Non-pigmented ciliary epithelial cell (primary cell): ENCODE measurements around the gene TMEM131.

Experiments
- DNase-seq: peaks from one replicate; pipeline ENCODE4 v3.0.0-alpha.2; 2010; ENCODE audit warnings: low read depth

TMEM131 gene

DNA sequence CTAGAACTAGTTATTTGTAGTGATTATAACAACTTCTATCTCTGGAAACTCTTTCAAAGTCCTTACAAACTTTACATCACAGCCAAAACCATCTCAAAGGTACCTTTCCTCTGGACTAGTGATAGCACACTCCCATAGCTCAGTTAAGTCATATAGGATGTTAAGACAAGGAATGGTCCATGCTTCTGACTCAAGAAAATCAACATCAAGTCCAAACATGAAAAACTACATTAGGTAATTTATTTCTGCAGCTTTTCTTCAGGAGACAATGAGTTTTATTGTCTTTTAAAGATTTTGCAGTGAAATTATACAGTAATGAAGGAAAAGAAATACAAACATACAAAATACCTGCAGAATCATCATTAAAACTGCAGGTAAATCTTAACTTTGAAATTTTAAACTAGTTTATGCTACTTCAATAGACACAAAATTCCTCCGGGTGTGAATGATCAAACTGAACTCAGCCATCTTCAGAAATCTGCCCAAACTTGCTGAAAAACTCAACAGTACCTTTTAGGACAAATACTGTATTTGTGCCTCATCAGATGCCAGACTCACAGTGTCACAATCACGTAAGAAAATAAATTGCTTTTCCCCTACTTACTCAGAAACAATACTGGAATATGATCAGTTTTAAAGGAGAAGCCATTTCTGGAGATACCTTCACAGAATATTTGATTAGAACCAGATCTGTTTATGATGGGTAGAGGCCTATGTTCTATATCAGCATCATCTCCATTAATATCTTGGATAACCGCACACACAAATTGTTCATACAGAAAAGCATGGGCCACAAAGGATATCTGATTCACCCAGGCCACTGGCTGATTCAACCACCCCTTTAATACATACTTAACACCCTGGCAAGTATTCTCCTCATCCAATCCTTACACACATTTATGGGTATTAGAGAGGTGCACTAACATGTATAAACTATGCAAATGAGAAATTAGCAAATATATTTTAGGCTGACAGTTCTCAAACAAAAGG is 2.6 kb downstream of the TMEM131 start:
- no peak for DNase-seq

DNA sequence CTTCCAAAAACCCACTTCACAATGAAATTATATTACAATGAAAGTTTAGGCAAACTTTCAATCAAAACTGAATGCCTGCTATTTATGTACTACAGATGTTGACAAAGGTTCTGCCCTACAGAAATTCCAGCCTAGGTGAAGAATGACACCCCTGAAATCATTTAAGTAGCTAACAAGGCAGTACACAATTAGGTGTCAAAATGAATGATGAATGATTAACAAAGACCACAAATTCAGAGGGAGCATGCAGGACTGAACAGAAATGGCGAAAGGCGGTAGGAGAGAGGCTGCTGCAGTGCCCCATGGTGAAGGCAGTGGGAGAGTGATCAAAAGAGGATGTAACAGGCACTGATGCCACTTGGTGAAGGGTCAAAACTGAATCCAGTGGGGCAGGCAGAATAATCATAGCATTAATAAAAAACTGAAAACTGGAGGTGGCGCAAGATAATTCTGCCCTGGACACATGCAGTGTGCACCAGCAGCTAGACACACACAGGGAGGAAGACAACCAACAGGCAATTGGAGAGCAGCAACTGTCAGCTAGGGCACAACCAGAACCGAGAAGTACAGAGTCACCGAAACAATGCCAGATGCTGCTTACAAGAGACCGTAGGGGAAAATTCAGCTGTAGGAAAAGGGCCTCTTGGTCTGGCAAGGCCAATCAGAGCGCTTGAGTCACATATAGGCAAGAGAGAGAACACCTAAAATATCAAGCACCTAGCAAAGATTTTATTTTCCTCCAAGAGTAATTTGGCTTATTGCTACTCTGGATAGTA is 4.5 kb downstream of the TMEM131 start:
- no peak for DNase-seq

- DNase-seq: no peak
Measured at GRCh38 chr2:97988722-97989121, 7.0 kb downstream of the TMEM131 start.

DNA sequence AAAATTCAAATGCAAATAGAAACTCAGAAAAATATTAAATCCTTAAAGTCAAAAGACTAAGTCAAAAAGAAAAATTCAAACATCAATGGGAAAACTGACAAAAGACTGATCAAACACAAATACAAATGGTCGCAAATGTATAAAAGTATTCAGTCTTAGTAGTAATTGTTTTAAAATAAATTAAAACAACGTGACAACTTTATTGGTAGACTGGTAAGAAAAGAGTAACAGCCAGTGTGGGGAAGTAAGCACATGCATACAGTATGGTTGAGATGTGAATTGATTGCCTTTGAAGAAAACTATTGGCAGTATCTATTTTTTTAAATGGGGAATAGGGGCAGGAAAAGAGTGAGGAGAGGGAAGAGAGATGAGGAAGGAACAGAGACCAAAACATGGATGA is 9.8 kb downstream of the TMEM131 start:
- DNase-seq: no peak

DNA sequence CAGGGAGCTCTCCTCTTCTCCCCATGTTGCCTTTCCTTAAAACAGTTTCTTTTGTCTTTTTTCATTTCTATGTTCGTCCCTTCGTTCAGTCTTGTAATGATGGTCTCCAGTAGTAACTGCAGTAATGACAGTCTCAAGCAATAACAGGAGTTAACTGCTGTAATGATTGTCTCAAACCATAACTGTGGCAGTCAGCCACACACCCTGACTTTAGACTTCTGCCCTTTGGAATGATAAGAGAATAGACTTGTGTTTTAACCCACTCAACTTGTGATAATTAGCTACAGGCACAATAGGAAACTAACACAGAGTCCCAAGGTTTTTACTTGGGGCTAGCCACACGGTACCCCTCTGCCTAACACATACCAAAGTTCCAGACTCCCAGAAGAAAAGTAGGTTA is 12.1 kb downstream of the TMEM131 start:
- no peak for DNase-seq

DNA sequence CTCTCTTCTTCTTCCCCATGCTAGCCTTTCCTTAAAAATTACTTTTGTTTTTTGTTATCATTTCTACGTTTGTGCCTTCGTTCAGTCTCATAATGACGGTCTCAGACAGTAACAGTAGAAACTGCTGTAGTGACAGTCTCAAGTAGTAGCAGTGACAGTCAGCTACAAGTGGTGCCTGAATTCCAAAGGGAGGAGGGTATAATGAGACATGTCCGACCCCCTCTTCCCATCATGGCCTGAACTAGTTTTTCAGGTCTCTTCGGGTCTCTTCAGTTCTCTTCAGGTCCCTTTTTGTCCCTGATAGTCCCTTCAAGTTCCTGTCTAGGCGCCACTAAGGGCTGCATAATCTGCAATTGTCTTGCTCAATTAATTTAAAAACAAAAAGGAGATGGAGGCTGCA is 12.6 kb downstream of the TMEM131 start:
- no peak for DNase-seq

GRCh38 chr2:97982621-97983020 is 13.1 kb downstream of the TMEM131 start:
- DNase-seq: no peak

- no peak for DNase-seq
Measured at GRCh38 chr2:97981961-97982360, 13.8 kb downstream of the TMEM131 start.

GRCh38 chr2:97979904-97980303 is 15.8 kb downstream of the TMEM131 start:
- no peak for DNase-seq

- no peak for DNase-seq
Measured at GRCh38 chr2:97974471-97974870, 21.3 kb downstream of the TMEM131 start.

DNA sequence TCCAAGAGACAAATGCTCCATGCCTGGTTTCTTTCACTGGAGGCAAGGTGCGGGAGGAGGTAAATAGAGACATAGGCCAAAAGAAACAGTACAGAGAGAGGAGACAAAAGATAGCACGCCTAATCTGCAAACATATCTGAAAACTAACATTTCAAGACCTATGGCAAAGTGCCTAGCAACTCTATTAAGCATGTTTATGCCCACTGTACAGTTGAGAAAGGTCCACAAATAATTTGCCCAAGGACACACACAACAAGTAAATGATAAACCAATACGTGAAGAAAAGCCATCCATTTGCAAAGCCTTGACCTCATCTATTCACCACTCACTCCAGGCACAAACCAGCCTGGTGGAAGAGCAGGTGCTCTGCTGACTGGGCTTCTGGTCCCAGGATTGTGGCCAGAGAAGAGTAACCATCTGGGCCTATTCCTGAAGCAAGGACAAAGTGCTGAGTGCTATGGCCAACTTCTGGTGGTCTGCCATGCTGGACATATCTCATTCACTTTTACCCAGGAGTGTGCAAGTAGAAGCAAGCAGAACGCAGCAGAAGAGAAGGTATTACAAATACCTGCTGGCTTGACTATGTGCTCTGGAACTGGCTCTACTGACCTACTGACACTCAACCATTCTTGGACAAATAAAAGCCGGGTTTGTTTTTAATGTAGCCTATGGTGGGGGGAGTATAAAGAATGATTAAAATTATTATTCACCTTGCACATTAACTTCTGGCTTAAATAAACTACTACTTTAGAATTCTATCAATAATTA is 25.3 kb downstream of the TMEM131 start:
- no peak for DNase-seq

DNA sequence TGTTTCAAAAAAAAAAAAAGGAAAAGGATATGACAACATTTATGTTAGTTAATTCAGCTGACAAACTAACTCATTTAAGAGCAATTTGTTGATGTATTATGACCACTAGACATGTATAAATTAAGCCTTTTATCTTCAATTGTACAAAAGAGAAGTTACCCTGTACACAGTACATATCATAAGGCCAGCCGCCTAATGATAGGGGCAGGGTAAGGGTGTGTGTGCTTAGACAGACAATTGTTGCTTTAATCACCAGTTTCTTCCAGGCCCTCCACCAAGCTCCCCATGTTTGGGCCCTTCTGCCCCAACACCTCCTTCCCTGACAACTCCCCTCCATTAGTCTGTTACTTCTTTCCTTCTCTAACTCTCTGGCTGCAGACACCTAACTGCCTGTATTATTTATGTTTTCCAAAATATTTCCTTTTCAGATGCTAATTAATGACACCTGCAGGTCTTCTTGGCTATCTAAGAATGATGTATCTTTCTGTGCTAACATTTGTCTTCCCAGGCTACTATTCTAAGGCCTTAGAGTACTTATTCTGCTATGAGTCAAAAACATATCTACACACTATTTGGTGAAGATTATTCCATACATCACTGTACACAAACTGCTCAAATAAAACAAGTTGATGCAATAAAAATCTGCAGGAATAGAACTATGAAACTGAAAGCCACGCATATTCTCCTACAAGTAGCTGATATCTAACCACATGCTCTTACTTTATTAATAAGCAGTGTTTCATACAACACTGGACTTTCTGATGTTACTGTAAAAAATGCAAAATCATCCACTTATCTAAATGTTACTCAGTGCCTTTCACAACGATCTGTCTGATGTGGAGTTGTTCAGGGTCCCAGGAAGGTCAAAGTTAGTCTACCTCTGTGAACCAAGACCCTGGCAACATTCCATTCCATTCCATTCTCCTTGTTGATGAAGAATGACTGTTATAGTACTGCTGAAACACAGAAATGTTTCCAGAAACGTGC is 26.4 kb downstream of the TMEM131 start:
- DNase-seq: no peak

DNA sequence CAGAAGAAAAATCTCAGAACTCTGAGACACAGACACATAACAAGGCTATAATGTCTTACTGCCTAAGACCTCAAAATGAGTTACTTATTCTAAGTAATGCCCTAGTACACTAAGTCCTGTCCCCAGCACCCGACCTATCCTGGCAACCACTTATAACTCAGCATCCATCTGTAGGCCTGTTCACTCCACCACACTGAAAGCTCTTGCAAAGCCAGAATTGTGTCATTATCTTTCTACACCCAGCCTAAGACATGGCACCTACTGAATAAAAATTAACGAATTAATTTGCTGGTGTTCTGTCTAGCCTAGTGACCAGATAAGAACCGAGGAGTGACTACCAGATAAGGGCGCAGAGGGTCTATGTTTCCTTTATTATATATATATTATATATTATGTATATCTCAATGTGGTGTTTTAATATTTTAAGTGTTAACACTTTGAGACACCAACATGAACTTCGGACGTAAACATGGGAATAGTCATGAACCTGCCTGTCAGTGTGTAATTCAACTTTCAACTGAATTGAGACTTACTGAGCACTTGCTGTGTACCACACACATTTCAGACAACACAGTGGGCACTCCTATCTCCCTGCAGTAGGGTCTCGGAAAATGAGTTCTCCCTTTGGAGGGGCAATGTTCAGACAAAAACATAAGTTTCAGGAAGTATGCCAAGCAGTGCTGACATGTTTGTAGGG is 27.7 kb downstream of the TMEM131 start:
- no peak for DNase-seq

DNA sequence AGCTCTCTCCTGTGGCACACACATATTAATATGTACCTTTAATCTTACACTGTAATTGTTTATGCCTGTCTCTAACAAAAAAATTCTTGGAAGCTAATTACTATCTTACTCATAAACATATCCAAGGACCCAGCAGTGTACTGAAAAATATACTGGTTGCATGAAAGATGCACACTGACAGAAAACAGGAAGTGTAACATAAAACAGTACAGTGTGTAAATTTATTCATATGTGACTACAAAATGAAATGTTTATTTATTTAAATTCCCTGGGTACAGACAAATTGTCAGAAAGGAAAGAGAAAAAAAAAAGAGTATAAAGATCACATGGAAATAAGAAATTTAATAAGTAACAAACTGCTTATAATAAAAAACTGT is 28.5 kb downstream of the TMEM131 start:
- no peak for DNase-seq

DNA sequence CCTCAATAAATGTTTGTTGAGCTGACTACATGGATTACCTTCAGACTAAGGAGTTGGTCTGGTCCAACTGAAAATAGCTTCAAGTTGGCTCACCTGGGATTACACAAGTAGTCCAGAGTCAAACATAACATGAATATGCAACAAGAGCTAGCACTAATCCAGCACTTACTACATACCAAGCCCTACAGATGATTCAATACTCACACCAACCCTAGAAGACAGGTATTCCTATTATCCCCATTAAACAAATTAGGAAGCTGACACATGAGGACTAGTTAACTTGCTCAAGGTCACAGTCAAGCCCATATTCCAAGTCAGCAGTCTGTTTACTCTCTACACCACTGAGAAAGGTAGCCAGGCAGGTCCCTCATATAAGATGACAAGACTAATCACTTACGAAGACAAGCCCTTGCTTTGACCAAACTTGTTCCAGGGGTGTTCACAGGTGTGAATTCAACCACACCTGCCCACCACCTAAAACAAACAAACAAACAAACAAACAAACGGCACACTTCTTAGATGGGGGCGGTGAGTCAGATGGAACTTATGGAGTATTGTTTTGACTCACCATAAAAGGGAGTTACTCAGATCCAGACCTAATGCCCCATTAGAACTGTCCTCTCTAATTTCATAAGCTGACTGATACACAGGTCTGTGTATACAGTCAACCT is 29.1 kb downstream of the TMEM131 start:
- no peak for DNase-seq

- no peak for DNase-seq
Measured at GRCh38 chr2:97965116-97965515, 30.6 kb downstream of the TMEM131 start.

- DNase-seq: no peak
Measured at GRCh38 chr2:97963880-97964279, 31.9 kb downstream of the TMEM131 start.

DNA sequence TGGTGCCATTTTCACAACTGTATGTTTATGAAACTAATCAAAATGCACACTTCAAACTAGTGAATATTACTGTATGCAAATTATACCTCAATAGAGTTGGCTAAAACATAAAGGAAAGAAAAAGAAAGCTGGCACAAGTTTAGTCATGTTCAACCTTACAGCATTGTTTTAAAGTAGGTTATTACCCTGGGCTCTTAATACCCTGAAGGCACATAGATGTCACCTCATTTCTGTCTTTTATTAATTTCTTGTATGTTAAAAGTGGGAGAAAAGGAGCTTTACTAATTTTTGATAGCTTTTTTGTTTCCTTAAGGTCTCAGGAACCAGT is 32.7 kb downstream of the TMEM131 start:
- no peak for DNase-seq

- no peak for DNase-seq
Measured at GRCh38 chr2:97961534-97961933, 34.2 kb downstream of the TMEM131 start.

GRCh38 chr2:97958184-97958583 is 37.6 kb downstream of the TMEM131 start:
- no peak for DNase-seq
